HG03521 (cell line): Measurements from ENCODE around the gene NTHL1.
"Not testable (repeated sequence)": the region's sequence is repeated elsewhere in the genome, so short reads cannot be mapped to it uniquely, and the experiment has no call there.

Source experiments
- ATAC-seq: cut with Tn5 transposase; IDR thresholded peaks from one replicate; pipeline ENCODE4 v1.9.1; 2021; ENCODE audit warnings: mild to moderate bottlenecking, moderate library complexity; ENCODE audit not compliant: unreplicated experiment

Gene NTHL1

GRCh38 chr16:2011726-2012125 is 35.9 kb downstream of the NTHL1 start:
- ATAC-seq = not testable (repeated sequence)

GRCh38 chr16:2009791-2010510 is 37.7 kb downstream of the NTHL1 start, which contains the start of gene ZNF598:
Gene ZNF598 (minus strand): TSS chr16:2009821.
- ATAC-seq = peak; percentile 86

GRCh38 chr16:2009164-2009711 is 38.4 kb downstream of the NTHL1 start:
- peak; percentile 15 for ATAC-seq

- no peak for ATAC-seq
Measured at GRCh38 chr16:2008631-2009163, 38.9 kb downstream of the NTHL1 start.

GRCh38 chr16:2008009-2008526 is 39.6 kb downstream of the NTHL1 start:
- no peak for ATAC-seq

- ATAC-seq = no peak
Measured at GRCh38 chr16:2007081-2007836, 40.4 kb downstream of the NTHL1 start.

GRCh38 chr16:2006317-2006716 is 41.3 kb downstream of the NTHL1 start:
- ATAC-seq = no peak

GRCh38 chr16:2005646-2006045 is 42.0 kb downstream of the NTHL1 start:
- no peak for ATAC-seq

- no peak for ATAC-seq
Measured at GRCh38 chr16:2004795-2005517, 42.7 kb downstream of the NTHL1 start.

GRCh38 chr16:2003827-2004641 is 43.6 kb downstream of the NTHL1 start:
- ATAC-seq = peak; percentile 68

- ATAC-seq = no peak
Measured at GRCh38 chr16:2003231-2003826, 44.3 kb downstream of the NTHL1 start.

GRCh38 chr16:2002406-2003230 is 45.0 kb downstream of the NTHL1 start:
- no peak for ATAC-seq

- no peak for ATAC-seq
Measured at GRCh38 chr16:2001456-2002355, 45.9 kb downstream of the NTHL1 start.

- ATAC-seq = no peak
Measured at GRCh38 chr16:2001035-2001434, 46.6 kb downstream of the NTHL1 start.

GRCh38 chr16:1999866-2000514 is 47.6 kb downstream of the NTHL1 start:
- no peak for ATAC-seq

- ATAC-seq = no peak
Measured at GRCh38 chr16:1998852-1999801, 48.5 kb downstream of the NTHL1 start.
